K562 (cell line): ENCODE data around the gene ABCA7. TPM values are rescaled to one million over a fixed set of nuclear protein-coding genes. Genes with fewer than 3 reads are reported as not detected.

Experiments
- ADNP ChIP-seq: fragments of 200-800 bp; sonication (Bioruptor generic); IDR thresholded peaks from 2 replicates; pipeline ENCODE4 v1.6.1; 2016; ENCODE audit warnings: missing genetic modification characterization, missing compliant biosample characterization
- BCL6 ChIP-seq: fragments of 250-450 bp; sonication (Bioruptor Pico); IDR thresholded peaks from 2 replicates; pipeline ENCODE4 v1.4.0; 2020
- BRD9 ChIP-seq: fragments of 450-650 bp; IDR thresholded peaks from 2 replicates; pipeline ENCODE4 v1.6.1; 2018; ENCODE audit warnings: low read depth; ENCODE audit not compliant: partially characterized antibody
- EHMT2 ChIP-seq: fragments of 450-650 bp; IDR thresholded peaks from 2 replicates; pipeline ENCODE4 v1.6.1; 2018; ENCODE audit warnings: antibody characterized with exemption
- HMGN3 ChIP-seq: IDR thresholded peaks from 2 replicates; pipeline ENCODE4 v1.6.1; 2011; ENCODE audit warnings: borderline replicate concordance, low read depth, mild to moderate bottlenecking, mixed read lengths, low read length; ENCODE audit not compliant: insufficient read length; ENCODE audit errors: extremely low read depth
- HNRNPLL ChIP-seq: fragments of 200-400 bp; formaldehyde crosslinking; IDR thresholded peaks from 2 replicates; pipeline ENCODE4 v1.6.1; 2017; ENCODE audit warnings: low read length, low read depth, mild to moderate bottlenecking; ENCODE audit not compliant: poor library complexity, severe bottlenecking
- NFE2L1 ChIP-seq: fragments of 450-650 bp; IDR thresholded peaks from 2 replicates; pipeline ENCODE4 v1.6.1; 2016; ENCODE audit warnings: missing genetic modification characterization, low read depth, mild to moderate bottlenecking, missing compliant biosample characterization, moderate library complexity, borderline replicate concordance
- POU5F1 ChIP-seq: fragments of 150-350 bp; IDR thresholded peaks from 2 replicates; pipeline ENCODE4 v1.6.1; 2014; ENCODE audit warnings: borderline replicate concordance, low read length, low read depth, mild to moderate bottlenecking; ENCODE audit not compliant: partially characterized antibody
- RBM34 ChIP-seq: fragments of 200-400 bp; formaldehyde crosslinking; IDR thresholded peaks from 2 replicates; pipeline ENCODE4 v1.6.1; 2018; ENCODE audit warnings: low read length, borderline replicate concordance; ENCODE audit not compliant: insufficient read depth
- SAFB2 ChIP-seq: fragments of 200-400 bp; formaldehyde crosslinking; IDR thresholded peaks from 2 replicates; pipeline ENCODE4 v1.6.1; 2018; ENCODE audit warnings: borderline replicate concordance, low read length, low read depth, moderate library complexity; ENCODE audit not compliant: severe bottlenecking
- THAP7 ChIP-seq: fragments of 250-450 bp; sonication (Bioruptor Pico); IDR thresholded peaks from 2 replicates; pipeline ENCODE4 v1.5.0; 2021
- ZKSCAN1 ChIP-seq: fragments of 150-350 bp; IDR thresholded peaks from 2 replicates; pipeline ENCODE4 v1.6.1; 2016; ENCODE audit warnings: low read depth, low read length
- ZNF444 ChIP-seq: fragments of 250-450 bp; sonication (Bioruptor Pico); IDR thresholded peaks from 2 replicates; pipeline ENCODE4 v1.4.0; 2020; ENCODE audit warnings: mild to moderate bottlenecking, moderate library complexity
- polyA plus RNA-seq, 8 experiments: library from polyadenylated mRNA; depleted of rRNA in 4 of 8; stranded (reverse) in 5 of 8; unstranded in 3 of 8; fragments of >200 nt; fragmentation: Nextera tagmentation in 2 of 8; fragmentation: Illumina TruSeq in 1 of 8; extraction: Ambion mirVana in 2 of 8; extraction: Trizol in 1 of 8; gene quantifications; 2 replicates each; pipeline versions ENCODE4 v1.2.1 to v1.2.3, GENCODE V29; 2011 to 2014; ENCODE audit warnings: inconsistent platforms in 1 of 8, missing spikeins in 1 of 8
- total RNA-seq, 7 experiments: library from RNA; depleted of rRNA in 6 of 7; stranded (reverse); fragments of >200 nt in 6 of 7; fragmentation: Illumina TruSeq in 2 of 7; extraction: Trizol in 2 of 7; gene quantifications; 2 replicates each; pipeline versions ENCODE4 v1.2.1 to v1.2.3, GENCODE V29; 2011 to 2021; ENCODE audit warnings: low replicate concordance in 1 of 7
- TF ChIP-seq, protein P1 (sequence below): fragments of 450-650 bp; formaldehyde crosslinking; conservative IDR thresholded peaks from 2 replicates; pipeline ENCODE4 v1.4.0; 2022; ENCODE audit warnings: mild to moderate bottlenecking, missing genetic modification characterization
- TF ChIP-seq, protein P2 (sequence below): sonication (generic); formaldehyde crosslinking; IDR thresholded peaks from 2 replicates; pipeline ENCODE4 v1.8.1; 2022; ENCODE audit warnings: missing genetic modification reagents
- TF ChIP-seq, protein P3 (sequence below): fragments of 200-800 bp; sonication (Bioruptor generic); IDR thresholded peaks from 2 replicates; pipeline ENCODE4 v1.6.1; 2017; ENCODE audit warnings: missing genetic modification characterization, missing compliant biosample characterization
- TF ChIP-seq, protein P4 (sequence below): fragments of 250-450 bp; sonication (Bioruptor Pico); IDR thresholded peaks from 2 replicates; pipeline ENCODE4 v1.6.1; 2021; ENCODE audit warnings: mild to moderate bottlenecking
- TF ChIP-seq, protein P5 (sequence below), 2 experiments: fragments of 450-650 bp; IDR thresholded peaks; 2 replicates each; pipeline ENCODE4 v1.6.1; 2016

The ABCA7 gene
- total and polyA plus RNA-seq, 9 of the 15 experiments (the other 6 are each of a cell fraction or from before 2014, with no cell fraction given) = 2.3 to 96.1 (median 31.2) TPM

GRCh38 chr19:1040476-1041271, 767 bp downstream of the ABCA7 start (continued):
- TF ChIP-seq RBM34 (no peak), HMGN3 (no peak), ADNP (tag) (peak; percentile 93), HNRNPLL (no peak), ZNF444 (CRISPR knock-in tag) (no peak), SAFB2 (no peak), THAP7 (CRISPR knock-in tag) (no peak), NFE2L1 (tag) (no peak), POU5F1 (no peak), EHMT2 (no peak), BRD9 (peak; percentile 79), ZKSCAN1 (no peak), BCL6 (no peak)
- TF ChIP-seq, protein P1, sequence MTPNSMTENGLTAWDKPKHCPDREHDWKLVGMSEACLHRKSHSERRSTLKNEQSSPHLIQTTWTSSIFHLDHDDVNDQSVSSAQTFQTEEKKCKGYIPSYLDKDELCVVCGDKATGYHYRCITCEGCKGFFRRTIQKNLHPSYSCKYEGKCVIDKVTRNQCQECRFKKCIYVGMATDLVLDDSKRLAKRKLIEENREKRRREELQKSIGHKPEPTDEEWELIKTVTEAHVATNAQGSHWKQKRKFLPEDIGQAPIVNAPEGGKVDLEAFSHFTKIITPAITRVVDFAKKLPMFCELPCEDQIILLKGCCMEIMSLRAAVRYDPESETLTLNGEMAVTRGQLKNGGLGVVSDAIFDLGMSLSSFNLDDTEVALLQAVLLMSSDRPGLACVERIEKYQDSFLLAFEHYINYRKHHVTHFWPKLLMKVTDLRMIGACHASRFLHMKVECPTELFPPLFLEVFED = no peak
- TF ChIP-seq, protein P2, sequence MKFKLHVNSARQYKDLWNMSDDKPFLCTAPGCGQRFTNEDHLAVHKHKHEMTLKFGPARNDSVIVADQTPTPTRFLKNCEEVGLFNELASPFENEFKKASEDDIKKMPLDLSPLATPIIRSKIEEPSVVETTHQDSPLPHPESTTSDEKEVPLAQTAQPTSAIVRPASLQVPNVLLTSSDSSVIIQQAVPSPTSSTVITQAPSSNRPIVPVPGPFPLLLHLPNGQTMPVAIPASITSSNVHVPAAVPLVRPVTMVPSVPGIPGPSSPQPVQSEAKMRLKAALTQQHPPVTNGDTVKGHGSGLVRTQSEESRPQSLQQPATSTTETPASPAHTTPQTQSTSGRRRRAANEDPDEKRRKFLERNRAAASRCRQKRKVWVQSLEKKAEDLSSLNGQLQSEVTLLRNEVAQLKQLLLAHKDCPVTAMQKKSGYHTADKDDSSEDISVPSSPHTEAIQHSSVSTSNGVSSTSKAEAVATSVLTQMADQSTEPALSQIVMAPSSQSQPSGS (CRISPR knock-in tag) = no peak
- TF ChIP-seq, protein P3, sequence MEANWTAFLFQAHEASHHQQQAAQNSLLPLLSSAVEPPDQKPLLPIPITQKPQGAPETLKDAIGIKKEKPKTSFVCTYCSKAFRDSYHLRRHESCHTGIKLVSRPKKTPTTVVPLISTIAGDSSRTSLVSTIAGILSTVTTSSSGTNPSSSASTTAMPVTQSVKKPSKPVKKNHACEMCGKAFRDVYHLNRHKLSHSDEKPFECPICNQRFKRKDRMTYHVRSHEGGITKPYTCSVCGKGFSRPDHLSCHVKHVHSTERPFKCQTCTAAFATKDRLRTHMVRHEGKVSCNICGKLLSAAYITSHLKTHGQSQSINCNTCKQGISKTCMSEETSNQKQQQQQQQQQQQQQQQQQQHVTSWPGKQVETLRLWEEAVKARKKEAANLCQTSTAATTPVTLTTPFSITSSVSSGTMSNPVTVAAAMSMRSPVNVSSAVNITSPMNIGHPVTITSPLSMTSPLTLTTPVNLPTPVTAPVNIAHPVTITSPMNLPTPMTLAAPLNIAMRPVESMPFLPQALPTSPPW = no peak
- TF ChIP-seq, protein P4, sequence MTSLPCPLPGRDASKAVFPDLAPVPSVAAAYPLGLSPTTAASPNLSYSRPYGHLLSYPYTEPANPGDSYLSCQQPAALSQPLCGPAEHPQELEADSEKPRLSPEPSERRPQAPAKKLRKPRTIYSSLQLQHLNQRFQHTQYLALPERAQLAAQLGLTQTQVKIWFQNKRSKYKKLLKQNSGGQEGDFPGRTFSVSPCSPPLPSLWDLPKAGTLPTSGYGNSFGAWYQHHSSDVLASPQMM = no peak
- TF ChIP-seq, protein P5, sequence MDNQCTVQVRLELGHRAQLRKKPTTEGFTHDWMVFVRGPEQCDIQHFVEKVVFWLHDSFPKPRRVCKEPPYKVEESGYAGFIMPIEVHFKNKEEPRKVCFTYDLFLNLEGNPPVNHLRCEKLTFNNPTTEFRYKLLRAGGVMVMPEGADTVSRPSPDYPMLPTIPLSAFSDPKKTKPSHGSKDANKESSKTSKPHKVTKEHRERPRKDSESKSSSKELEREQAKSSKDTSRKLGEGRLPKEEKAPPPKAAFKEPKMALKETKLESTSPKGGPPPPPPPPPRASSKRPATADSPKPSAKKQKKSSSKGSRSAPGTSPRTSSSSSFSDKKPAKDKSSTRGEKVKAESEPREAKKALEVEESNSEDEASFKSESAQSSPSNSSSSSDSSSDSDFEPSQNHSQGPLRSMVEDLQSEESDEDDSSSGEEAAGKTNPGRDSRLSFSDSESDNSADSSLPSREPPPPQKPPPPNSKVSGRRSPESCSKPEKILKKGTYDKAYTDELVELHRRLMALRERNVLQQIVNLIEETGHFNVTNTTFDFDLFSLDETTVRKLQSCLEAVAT (IDR thresholded peaks at IDR 0.05) = 0 out of 4 replicates have a peak, but pooled peaks of 1 of the 2 experiments have one; percentile 31
